GM23338 (cell line): ENCODE measurements around the gene HTR6.

Source experiments
- CREB1 ChIP-seq: fragments of 250-450 bp; sonication (Bioruptor Pico); IDR thresholded peaks from 2 replicates; pipeline ENCODE4 v1.5.0; 2020; ENCODE audit warnings: low read depth, mild to moderate bottlenecking, moderate library complexity
- CTCF ChIP-seq, 2 experiments: fragments of 200-600 bp in 1 of 2; sonication (generic) in 1 of 2; conservative IDR thresholded peaks; 2 replicates each; pipeline versions ENCODE4 v1.5.1 to v1.6.1; 2016 to 2017; ENCODE audit warnings: antibody characterized with exemption in 2 of 2, low read depth in 2 of 2, mild to moderate bottlenecking in 2 of 2, moderate library complexity in 1 of 2
- EZH2 ChIP-seq: fragments of 200-600 bp; sonication (generic); IDR thresholded peaks from one replicate; pipeline ENCODE4 v1.8.0; 2017; ENCODE audit warnings: antibody characterized with exemption, mild to moderate bottlenecking, low read depth; ENCODE audit not compliant: unreplicated experiment
- EZH2phosphoT487 ChIP-seq: fragments of 200-600 bp; sonication (generic); IDR thresholded peaks from one replicate; pipeline ENCODE4 v1.8.1; 2018; ENCODE audit warnings: antibody characterized with exemption; ENCODE audit not compliant: unreplicated experiment
- JUNB ChIP-seq: IDR thresholded peaks from one replicate; pipeline ENCODE4 v1.6.1; 2016; ENCODE audit warnings: antibody characterized with exemption; ENCODE audit not compliant: unreplicated experiment
- NANOG ChIP-seq: IDR thresholded peaks from 2 replicates; pipeline ENCODE4 v1.6.1; 2016; ENCODE audit warnings: antibody characterized with exemption, borderline replicate concordance
- POLR2AphosphoS5 ChIP-seq: IDR thresholded peaks from 2 replicates; pipeline ENCODE4 v1.6.1; 2016; ENCODE audit warnings: antibody characterized with exemption, low read depth
- REST ChIP-seq: IDR thresholded peaks from one replicate; pipeline ENCODE4 v1.6.1; 2018; ENCODE audit warnings: antibody characterized with exemption; ENCODE audit not compliant: unreplicated experiment
- STAT1 ChIP-seq: IDR thresholded peaks from one replicate; pipeline ENCODE4 v1.6.1; 2016; ENCODE audit warnings: antibody characterized with exemption; ENCODE audit not compliant: unreplicated experiment
- ZNF114 ChIP-seq: fragments of 250-450 bp; sonication (Bioruptor Pico); IDR thresholded peaks from 2 replicates; pipeline ENCODE4 v1.5.0; 2020; ENCODE audit warnings: mild to moderate bottlenecking, moderate library complexity
- ZNF331 ChIP-seq: fragments of 250-450 bp; sonication (Bioruptor Pico); IDR thresholded peaks from 2 replicates; pipeline ENCODE4 v1.5.0; 2020; ENCODE audit warnings: low read depth, mild to moderate bottlenecking, moderate library complexity
- ZNF462 ChIP-seq: fragments of 250-450 bp; sonication (Bioruptor Pico); IDR thresholded peaks from 2 replicates; pipeline ENCODE4 v1.5.0; 2020; ENCODE audit warnings: mild to moderate bottlenecking, moderate library complexity

GRCh38 chr1:19635646-19636045 lies 29.0 kb upstream of the HTR6 start:
- TF ChIP-seq CTCF (conservative IDR thresholded peaks at IDR 0.05; ENCODE audit: low read depth in 2 of 2) = no peak
- no peak for TF ChIP-seq REST
- no peak for TF ChIP-seq EZH2phosphoT487
- no peak for TF ChIP-seq EZH2
- no peak for TF ChIP-seq ZNF462 (CRISPR knock-in tag)
- TF ChIP-seq POLR2AphosphoS5 = no peak
- TF ChIP-seq ZNF114 (CRISPR knock-in tag) = no peak
- no peak for TF ChIP-seq JUNB
- TF ChIP-seq CREB1 = no peak
- TF ChIP-seq NANOG = no peak
- TF ChIP-seq STAT1 = no peak
- no peak for TF ChIP-seq ZNF331 (CRISPR knock-in tag)
